ENCODE data around the gene CCDC169. TPM values are rescaled to one million over a fixed set of nuclear protein-coding genes. Genes with fewer than 3 reads are reported as not detected.

Gene CCDC169
- total RNA-seq, 3 donors from 2014 or later (not counting 1 experiment from before 2014, with no cell fraction given), result not detected

GRCh38 chr13:36261976-36262375 lies 35.6 kb downstream of the CCDC169 start:
- Mint-ChIP-seq H3K27ac (no peak overlapping the region), H3K9me3 (no peaks in the 10 kb centered on the region), H3K36me3 (no peaks in the 10 kb centered on the region), H3K27me3 (ENCODE audit: low read depth in 2 of 2) (no peaks in the 10 kb centered on the region), H3K4me3 (no peak overlapping the region), H3K4me1 (no peaks in the 10 kb centered on the region)
- ATAC-seq (no peak), DNase-seq (no peak)
- no peaks in the 10 kb centered on the region for H3K27me3 ChIP-seq (ENCODE audit: control insufficient read depth, insufficient read depth, low read length)
- TF ChIP-seq, protein P1, sequence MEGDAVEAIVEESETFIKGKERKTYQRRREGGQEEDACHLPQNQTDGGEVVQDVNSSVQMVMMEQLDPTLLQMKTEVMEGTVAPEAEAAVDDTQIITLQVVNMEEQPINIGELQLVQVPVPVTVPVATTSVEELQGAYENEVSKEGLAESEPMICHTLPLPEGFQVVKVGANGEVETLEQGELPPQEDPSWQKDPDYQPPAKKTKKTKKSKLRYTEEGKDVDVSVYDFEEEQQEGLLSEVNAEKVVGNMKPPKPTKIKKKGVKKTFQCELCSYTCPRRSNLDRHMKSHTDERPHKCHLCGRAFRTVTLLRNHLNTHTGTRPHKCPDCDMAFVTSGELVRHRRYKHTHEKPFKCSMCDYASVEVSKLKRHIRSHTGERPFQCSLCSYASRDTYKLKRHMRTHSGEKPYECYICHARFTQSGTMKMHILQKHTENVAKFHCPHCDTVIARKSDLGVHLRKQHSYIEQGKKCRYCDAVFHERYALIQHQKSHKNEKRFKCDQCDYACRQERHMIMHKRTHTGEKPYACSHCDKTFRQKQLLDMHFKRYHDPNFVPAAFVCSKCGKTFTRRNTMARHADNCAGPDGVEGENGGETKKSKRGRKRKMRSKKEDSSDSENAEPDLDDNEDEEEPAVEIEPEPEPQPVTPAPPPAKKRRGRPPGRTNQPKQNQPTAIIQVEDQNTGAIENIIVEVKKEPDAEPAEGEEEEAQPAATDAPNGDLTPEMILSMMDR (IDR thresholded peaks at IDR 0.05), result no peak
- H3K27ac ChIP-seq (ENCODE audit: low read length), result no peak overlapping the region
- H3K4me3 ChIP-seq (ENCODE audit: low read length), result no peak overlapping the region
- intact Hi-C loops (cut with micrococcal nuclease), result no loop called here
- H3K36me3 ChIP-seq (ENCODE audit: control insufficient read depth, insufficient read depth, low read length), result no peaks in the 10 kb centered on the region
- H3K4me1 ChIP-seq (ENCODE audit: control insufficient read depth, insufficient read depth, low read length), result no peaks in the 10 kb centered on the region
- no peaks in the 10 kb centered on the region for H3K9me3 ChIP-seq (ENCODE audit: control insufficient read depth, insufficient read depth, low read length)

GRCh38 chr13:36261011-36261410 lies 36.6 kb downstream of the CCDC169 start:
- Histone ChIP-seq H3K9me3 (ENCODE audit: control insufficient read depth, insufficient read depth, low read length) (no peaks in the 10 kb centered on the region), H3K27ac (ENCODE audit: low read length) (no peak overlapping the region), H3K4me1 (ENCODE audit: control insufficient read depth, insufficient read depth, low read length) (no peaks in the 10 kb centered on the region), H3K27me3 (ENCODE audit: control insufficient read depth, insufficient read depth, low read length) (no peaks in the 10 kb centered on the region), H3K36me3 (ENCODE audit: control insufficient read depth, insufficient read depth, low read length) (no peaks in the 10 kb centered on the region), H3K4me3 (ENCODE audit: low read length) (no peak overlapping the region)
- Mint-ChIP-seq H3K9me3 (no peaks in the 10 kb centered on the region), H3K27me3 (ENCODE audit: low read depth in 2 of 2) (no peaks in the 10 kb centered on the region), H3K4me3 (no peak overlapping the region), H3K36me3 (no peaks in the 10 kb centered on the region), H3K27ac (no peak overlapping the region), H3K4me1 (no peaks in the 10 kb centered on the region)
- intact Hi-C loops (cut with micrococcal nuclease), result no loop called here
- ATAC-seq (no peak), DNase-seq (no peak)
- TF ChIP-seq, protein P1 (IDR thresholded peaks at IDR 0.05), result no peak
- WGBS (ENCODE audit: insufficient coverage), result 93% methylated on average over 3 of the region's 3 CpGs

DNA sequence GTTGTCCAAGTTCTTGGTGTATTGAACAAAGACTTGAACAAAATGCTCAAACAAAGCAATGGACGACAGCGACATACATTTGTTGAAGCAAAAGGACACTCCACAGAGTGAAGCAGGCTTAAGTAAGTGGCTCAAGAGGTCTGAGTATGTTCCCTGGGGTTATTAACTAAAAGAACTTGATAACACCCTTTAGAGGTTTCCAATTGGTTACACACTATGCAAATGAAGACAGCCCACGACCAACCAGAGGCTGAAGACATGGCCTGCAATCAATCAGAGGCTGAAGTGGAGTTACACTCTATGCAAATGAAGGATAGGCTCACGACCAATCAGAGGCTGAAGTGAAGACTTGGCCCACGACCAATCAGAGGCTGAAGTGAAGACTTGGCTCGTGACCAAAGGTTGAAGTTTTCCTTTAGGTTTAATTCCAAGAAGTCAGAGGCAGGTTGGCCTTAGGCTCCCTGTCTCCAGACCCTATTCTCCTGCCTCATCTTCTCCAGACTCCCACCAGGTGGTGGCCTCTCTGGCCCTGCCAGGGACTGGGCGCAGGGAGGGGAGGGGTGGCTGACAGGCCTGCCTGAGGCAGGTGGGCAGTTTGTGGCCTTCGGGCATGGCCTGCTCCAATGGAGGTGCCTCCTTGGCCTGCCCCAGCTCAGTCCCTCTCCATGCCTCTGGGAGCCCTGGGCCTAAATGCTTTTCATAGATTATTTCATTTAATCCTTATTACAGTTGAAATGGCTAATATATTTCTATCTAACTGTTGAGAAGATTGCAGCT lies 38.1 kb downstream of the CCDC169 start:
- no peaks in the 10 kb centered on the region for H3K27me3 Mint-ChIP-seq (ENCODE audit: low read depth in 2 of 2)
- no peak overlapping the region for H3K27ac ChIP-seq (ENCODE audit: low read length)
- WGBS (ENCODE audit: insufficient coverage), result 88% methylated on average over 8 of the region's 8 CpGs
- H3K4me3 ChIP-seq (ENCODE audit: low read length), result no peak overlapping the region
- H3K36me3 Mint-ChIP-seq, result no peaks in the 10 kb centered on the region
- ATAC-seq, result no peak
- no peaks in the 10 kb centered on the region for H3K27me3 ChIP-seq (ENCODE audit: control insufficient read depth, insufficient read depth, low read length)
- intact Hi-C loops (cut with micrococcal nuclease), result no loop called here
- TF ChIP-seq, protein P1 (IDR thresholded peaks at IDR 0.05), result no peak
- H3K4me3 Mint-ChIP-seq, result no peak overlapping the region
- DNase-seq, result no peak
- no peaks in the 10 kb centered on the region for H3K9me3 Mint-ChIP-seq
- no peaks in the 10 kb centered on the region for H3K9me3 ChIP-seq (ENCODE audit: control insufficient read depth, insufficient read depth, low read length)
- no peaks in the 10 kb centered on the region for H3K4me1 Mint-ChIP-seq
- H3K36me3 ChIP-seq (ENCODE audit: control insufficient read depth, insufficient read depth, low read length), result no peaks in the 10 kb centered on the region
- H3K4me1 ChIP-seq (ENCODE audit: control insufficient read depth, insufficient read depth, low read length), result no peaks in the 10 kb centered on the region
- H3K27ac Mint-ChIP-seq, result no peak overlapping the region

GRCh38 chr13:36258831-36259230 lies 38.8 kb downstream of the CCDC169 start:
- H3K27me3 ChIP-seq (ENCODE audit: control insufficient read depth, insufficient read depth, low read length), result no peaks in the 10 kb centered on the region
- no peak overlapping the region for H3K27ac Mint-ChIP-seq
- H3K27me3 Mint-ChIP-seq (ENCODE audit: low read depth in 2 of 2), result no peaks in the 10 kb centered on the region
- H3K4me3 Mint-ChIP-seq, result no peak overlapping the region
- H3K36me3 ChIP-seq (ENCODE audit: control insufficient read depth, insufficient read depth, low read length), result no peaks in the 10 kb centered on the region
- DNase-seq (no peak), ATAC-seq (no peak)
- no peaks in the 10 kb centered on the region for H3K4me1 Mint-ChIP-seq
- TF ChIP-seq, protein P1 (IDR thresholded peaks at IDR 0.05), result no peak
- intact Hi-C loops (cut with micrococcal nuclease), result no loop called here
- H3K36me3 Mint-ChIP-seq, result no peaks in the 10 kb centered on the region
- 93% methylated on average over 8 of the region's 8 CpGs for WGBS (ENCODE audit: insufficient coverage)
- H3K4me3 ChIP-seq (ENCODE audit: low read length), result no peak overlapping the region
- no peak overlapping the region for H3K27ac ChIP-seq (ENCODE audit: low read length)
- H3K4me1 ChIP-seq (ENCODE audit: control insufficient read depth, insufficient read depth, low read length), result no peaks in the 10 kb centered on the region
- no peaks in the 10 kb centered on the region for H3K9me3 Mint-ChIP-seq
- H3K9me3 ChIP-seq (ENCODE audit: control insufficient read depth, insufficient read depth, low read length), result no peaks in the 10 kb centered on the region
